NCI-H82 treated with DMSO at 0.1 percent for 48 hours (cell line): ENCODE results near the gene IL1R2.
"Not testable (repeated sequence)": the region's sequence is repeated elsewhere in the genome, so short reads cannot be mapped to it uniquely, and the experiment has no call there.

Source experiments
- DNase-seq: peaks from one replicate; lab custom pipeline; 2025; ENCODE audit not compliant: unreplicated experiment; lab: John Stamatoyannopoulos, UW

The IL1R2 gene

DNA sequence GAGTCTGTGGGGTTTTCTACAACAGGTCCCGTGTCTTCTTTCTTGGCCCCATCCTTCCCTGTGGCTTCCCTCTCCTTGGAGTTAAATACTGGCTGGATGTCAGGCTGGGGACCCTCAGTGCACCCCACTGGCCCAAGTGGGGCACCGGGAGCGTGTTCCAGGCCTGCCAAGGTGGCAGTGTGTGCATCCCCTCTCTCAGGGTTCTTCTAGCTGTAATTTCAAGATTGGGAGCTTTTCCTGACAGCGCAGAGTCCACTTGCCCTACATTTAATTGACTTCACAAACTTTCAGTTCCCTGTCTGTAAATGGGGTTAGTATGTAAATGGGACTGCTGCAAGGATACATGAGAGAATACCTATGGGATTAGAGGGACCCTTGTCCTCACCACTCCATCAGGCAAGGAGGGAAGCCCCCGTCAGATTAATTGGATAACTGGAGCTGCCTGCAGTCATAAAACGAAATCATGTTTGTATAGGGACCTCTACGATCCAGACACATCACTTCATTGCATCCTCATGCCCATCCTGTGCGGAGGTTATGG is 66.6 kb downstream of the IL1R2 start:
- DNase-seq = no peak

DNA sequence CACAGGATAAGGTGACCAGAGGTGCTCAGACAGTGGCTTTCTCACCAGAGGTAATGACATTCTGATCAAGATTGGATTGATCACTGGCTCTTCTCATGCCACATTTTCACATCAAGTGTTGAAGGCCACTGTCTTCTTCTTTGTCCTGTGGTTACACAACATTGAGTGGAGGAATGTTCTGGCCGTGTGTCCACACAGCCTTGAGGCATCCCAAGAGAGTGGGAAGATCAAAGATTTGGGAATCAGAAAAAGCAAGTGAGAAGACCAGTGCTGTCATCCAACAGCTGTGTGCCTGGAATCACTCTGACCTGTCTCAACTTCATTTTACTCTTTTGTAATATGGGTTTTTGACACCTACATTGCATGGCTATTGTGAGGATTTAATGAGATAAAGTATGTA is 67.4 kb downstream of the IL1R2 start:
- no peak for DNase-seq

DNA sequence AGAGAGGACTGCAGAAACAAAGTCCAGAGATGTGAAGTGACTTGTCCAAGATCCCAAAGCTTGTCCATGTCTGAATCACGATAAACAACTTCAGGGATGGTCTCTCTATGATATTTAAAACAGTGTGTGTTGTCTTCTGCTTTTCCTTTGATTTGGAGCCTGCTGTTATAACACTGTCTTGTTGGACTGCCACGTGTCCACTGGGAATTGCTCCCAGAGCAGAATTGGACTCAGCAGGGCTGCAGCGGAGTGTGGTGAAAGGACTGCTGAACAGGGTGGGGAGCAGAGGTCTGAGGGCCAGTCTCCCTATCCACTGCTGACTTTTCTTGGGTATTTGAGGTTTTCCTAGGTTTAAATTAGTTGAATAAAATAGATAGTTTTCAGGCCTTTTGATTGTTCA is 68.3 kb downstream of the IL1R2 start:
- DNase-seq = no peak

DNA sequence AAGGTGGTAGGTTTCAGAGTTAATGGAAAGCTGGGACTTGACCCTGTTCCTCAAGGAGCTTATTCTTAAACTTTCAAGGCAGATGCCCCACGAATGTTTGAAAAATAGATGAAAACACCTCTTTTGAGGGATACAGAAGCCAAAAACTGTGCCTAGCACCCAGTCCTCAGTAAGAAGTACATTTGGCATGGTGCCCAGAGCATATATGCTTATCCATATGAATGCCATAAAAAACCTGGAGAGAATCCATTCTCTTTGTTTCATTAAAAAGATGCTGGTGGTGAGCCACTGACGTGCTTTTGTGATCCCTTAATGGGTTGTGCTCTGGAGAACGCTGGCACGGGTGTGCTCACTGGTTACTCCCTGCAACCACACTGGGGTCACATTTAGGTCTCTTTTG is 69.0 kb downstream of the IL1R2 start:
- no peak for DNase-seq

DNA sequence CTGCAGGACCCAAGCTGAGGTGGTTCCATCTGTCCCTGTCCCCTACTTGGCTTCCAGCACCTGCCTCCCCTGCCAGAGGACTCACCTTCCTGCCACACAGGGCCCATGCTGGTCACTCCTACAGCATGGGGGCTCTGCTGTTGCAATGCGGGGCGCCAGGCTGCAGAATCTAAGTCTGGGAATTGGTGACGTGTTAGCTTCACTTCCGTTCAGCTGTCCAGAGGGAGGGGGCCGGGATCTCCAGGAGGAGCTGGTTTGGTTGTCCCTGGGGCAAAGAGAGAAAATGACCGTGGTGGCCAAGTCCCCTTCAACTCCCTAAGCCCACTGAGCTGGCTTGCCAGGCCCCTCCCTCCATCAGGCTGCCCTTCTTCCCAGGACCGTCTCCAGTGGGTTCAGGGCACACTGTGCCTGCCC is 69.5 kb downstream of the IL1R2 start:
- DNase-seq = no peak

DNA sequence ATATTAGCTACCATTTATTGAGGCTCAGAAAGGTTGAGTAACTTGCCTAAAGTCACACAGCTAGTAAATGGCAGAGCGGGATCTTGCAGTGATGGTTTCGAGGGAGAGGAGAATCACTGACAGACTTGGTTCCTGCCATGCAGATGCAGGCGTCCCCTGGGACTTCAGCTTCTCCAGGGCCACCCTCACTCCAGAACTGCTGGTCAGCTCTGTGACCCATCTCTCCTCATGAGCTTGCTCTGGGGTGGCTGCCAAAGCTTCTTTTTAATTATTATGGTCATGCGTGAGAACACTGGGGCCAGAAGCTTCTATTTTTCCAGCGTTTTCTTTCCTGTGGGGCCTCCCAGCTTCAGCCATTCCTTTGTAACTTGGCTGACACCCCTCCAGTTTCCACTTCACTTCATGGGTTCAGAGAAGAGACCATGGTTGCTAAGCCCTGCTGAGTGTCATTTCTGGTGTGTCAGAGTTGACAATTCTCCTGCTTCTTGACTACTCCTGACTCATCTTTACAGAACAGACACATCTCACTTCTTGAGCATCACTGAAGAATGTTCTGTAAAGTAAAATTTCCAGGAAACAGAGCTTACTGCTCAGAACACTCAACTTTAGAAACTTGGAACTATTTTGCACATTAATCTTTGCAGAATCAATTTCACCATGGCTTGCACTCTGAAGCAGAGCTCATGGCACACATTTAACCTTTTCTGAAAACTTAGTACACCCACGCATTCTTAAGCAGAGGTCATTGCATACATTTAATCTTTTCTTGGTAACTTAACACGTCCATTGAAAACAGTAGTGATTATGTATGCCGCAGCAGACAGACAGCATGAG is 70.4 kb downstream of the IL1R2 start:
- no peak for DNase-seq

DNA sequence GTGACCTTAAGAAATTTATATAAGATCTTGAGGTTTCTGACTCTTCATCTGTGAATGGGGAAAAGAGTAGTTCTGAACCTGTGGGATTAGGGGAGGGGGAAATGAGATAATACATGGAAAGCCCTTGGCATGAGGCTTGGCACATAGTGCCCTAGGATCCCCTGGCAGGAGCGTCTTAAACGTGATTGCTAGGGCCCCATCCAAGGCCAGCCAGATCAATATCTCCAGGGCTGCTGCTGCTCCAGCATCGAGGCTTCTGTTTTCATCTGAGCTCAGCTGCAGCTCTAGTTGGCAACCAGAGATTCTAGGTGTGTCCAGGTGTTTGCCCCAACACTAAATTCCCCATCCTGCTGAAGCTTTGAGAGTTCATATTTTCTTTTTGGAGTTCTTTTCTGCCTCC is 71.0 kb downstream of the IL1R2 start:
- no peak for DNase-seq

DNA sequence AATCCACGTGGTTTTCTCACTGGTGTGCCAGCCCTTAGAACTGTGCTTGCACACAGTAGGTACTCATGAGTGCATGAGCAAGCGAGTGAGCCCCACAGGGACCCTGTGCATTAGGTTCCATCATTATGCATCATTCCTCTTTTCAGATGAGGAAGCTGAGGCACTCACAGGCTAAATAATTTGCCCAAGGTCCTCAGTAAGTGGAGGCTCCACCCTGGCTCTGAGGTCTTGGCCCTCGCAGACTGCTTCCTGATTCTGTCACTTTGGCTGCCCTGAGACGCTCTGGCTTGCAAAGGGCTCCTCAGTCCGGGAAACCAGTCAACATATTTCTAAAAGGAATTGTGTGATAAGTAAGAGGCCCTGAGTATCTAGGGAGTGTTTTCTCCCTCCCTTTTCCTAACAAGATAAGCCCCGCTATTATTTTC is 71.7 kb downstream of the IL1R2 start:
- no peak for DNase-seq

DNA sequence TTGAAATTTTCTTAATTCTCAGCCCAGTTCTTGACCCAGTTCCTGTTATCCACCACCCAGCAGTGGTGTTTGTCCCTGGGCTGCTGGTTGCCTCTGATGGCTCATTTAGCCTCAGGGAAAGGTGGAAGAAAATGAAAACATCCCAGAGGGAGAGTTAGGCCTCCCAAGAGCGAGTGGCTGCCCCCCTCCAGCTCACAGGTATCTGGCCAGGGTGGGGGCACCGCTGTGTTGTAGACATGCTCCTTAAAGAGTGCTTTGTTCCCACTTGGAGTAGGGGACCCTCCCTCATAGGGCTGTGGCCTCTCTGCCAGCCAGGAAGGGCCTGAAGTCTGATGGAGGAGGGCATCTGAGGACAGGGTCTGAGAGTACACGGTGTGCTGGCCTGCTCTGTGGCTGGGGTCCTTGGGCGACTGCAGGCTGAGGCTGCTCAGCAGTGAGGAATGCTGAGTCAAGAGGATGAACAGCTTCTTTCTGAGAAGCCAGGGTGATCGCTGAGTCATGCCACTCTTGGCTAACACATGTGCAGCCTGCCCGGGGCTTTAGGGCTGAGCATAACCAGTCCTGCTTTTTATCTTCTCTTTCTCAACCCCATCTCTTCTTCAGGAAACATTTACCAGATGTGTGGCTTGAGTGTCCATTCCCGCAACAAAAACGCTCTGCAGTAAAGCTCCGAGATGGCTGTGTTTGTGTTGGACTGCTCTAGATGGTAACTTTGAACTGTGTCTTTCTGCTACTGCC is 72.3 kb downstream of the IL1R2 start:
- DNase-seq = no peak

DNA sequence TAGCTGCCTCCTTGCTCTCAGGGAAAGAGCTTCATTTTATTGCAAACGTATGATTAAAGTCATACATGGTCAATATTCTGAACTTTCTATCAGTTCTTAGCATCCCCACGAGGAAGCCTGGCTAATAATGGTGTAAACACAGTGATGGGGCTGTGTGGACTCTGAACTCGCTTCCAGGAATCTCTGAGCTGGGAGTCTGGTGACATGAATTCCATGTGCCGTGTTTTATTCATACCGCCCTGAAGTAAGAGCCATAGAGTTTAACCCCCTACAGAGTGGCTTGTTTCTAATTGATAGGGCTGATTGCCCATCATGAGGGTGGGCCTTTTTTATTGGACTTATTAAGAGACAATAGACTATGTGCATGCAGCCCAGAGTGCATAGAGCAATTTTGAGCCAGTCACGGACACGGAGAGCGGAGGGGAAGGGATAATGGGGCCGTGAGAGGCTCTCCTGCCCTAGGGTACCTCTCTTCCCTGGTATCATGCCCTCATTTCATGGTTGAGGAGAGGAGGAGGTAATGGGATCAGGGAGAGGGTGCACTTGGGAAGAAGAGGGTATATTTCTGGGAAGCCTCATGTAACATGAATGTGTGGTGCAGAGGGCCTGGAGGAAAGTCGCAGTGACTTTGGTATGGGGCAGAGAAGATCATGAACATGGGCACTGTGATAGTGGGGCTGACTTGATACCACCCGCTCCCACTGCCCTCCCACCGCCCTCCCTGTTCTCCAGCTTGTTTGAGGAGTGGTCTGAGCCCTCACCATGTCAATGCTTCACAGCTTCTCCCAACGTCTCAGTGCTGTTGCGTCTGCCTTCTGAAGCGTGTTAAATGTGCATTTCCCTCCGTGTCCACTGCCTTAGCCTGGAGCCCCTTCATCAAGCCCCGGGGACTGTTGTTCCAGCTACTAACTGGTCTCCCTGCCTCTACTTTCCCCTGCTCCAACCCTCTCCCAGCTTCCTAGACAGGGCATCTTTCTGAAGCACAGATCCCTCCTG is 73.2 kb downstream of the IL1R2 start:
- DNase-seq = no peak

DNA sequence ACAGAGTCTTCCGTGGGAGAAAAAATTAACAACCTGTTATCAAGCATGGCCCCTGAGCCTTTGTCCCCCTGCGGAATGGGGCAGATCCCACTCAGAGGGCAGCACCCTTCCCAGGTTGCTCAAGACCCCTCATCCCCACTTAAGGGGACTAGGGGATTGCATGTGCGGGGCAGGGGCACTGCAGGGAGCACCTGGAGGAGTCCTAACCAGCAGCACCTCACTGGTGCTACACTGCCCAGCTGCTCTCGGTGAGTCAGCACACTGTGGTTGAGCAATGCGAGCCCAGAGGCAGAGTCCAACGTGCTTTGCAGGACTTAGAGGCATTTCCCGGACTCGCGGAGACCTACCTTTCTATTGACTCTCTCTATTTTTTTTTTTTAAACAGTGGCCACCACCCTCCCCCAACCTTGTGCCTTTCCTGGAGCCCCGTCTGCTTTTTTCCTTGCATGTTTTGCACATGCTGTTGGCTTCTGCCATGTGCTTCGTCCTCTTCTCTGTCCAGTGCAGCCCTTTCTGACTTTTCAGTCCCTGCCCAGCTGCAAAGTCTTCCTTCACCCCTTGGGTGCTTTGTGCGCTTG is 74.0 kb downstream of the IL1R2 start:
- no peak for DNase-seq

DNA sequence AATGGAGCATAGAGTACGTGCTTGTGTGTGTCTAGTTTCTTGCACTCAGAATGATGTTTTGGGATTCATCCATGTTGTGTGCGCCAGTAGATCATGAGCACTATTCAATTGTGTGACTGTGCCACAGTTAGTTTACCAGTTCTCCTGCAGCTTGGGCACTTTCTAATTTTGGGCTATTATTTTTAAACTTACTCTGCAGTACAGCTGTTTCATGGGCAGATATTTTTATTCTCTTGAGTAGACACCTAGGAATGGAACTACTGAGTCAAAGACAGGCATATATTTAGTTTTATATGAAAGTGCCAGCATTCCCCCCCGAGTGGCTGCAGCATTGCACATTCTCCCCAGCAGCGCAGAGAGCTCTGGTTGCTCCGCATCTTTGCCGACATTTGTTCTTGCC is 74.8 kb downstream of the IL1R2 start:
- no peak for DNase-seq

DNA sequence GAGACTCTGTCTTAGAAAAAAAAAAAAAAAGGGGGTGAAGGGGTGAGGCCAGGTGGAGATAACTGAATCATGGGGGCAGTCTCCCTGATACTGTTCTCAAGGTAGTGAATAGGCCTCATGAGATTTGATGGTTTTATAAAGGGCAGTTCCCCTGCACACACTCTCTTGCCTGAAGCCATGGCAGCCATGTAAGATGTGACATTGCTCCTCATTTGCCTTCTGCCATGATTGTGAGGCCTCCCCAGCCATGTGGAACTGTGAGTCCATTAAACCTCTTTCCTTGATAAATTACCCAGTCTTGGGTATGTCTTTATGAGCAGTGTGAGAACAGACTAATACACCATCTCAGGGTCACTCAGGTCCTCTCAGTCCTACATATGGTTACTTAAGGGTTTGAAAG is 76.4 kb downstream of the IL1R2 start:
- DNase-seq = not testable (repeated sequence)

DNA sequence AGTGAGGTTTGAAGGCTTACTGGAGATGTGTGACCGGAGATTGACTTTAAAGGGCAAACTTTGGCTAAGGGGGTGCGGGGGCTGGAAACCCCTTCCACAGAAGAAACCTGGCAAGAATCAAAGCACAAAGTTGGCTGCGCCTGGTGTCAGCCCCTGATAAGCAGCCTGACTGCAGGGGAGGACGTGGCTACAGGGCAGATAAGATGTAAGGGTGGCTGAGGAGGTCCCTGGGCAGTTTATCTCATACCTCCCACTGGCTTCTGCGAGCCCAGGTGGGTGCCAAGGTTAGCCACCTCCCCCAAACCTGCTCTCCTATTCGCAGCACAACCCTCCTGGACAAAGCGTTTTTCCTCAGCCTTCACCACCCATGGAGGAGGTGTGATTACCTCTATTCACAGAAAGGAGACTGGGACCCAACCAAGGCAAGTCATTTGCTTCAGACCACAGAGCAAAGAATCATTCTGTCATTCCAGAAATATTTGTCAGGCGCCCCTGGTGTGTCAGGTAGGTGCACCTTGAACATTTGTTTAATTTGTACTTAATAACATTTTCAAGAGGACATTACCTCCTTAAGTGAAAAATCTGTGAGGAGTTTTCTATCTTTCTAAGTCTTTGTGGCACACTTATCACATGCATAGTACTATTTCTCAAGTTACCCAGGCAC is 77.7 kb downstream of the IL1R2 start:
- DNase-seq = no peak

DNA sequence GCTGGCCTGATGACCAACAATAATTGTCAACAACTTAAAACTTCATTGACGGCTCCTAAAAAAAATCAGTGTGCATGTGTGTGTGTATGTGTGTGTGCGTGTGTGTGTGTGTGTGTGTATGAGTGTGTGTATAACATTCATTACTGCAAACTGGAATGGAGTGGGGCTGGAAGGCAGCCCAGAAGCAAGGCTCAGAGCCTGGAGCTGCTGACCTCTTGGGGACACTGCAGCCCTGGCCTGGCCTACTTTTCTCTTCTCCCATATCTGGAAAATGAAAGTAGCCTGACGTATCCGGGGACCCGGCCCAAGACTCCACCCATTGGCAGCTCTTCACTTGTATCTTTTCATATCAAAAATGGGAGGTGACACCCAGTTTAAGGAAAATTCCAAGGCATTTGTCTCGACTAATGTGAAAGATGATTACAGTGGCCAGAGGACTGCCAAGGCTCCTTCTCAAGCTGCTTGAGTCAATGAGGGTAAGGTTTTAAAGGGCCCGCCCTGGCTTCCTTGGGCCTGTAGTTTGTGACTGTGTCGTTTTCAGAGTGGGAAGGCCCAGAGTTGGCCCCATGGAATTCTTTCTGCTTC is 78.4 kb downstream of the IL1R2 start:
- DNase-seq = no peak

DNA sequence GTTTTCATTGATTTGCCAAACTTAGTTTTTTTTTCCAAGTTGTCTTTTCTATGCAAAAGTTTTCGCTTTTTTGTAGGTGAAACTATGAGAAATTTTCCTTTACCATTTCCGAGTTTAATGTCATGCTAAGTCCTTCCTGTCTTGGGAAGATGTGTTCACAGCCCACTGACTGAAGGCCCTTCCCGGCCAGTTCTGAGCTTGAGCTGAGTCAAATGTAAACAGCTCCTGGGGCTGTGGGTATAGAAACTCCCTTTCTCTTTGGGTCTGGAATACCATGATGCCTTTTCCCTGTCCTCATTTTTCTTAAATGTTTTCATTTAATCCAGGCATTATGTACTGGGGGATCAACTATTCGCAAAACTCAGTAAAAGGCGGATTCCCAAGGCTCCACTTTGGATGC is 81.0 kb downstream of the IL1R2 start:
- DNase-seq = no peak

DNA sequence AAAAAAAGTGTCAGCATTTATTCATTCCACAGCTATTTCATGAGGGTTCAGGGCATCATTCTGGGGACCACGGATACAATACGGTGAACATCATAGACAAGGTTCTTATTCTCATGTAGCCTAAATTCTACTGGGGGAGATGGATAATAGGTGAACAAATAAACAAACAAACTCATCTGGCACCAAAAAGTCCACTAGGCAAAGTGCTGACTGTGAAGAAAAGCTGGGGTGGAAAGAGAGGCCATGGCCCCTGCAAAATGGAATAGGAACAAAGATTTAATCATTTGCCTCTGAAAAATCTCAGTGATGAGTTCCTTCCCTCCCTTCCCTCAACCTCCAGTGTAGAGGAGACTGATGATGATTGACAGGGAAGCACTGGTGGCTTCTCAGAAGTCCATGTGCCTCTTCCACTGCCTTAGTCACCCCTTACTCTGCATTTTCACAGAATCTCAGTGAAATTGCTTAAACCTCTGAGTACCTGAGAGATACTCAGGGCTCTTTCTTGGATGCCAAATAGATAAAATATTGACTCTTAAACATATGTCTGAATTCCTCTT is 81.5 kb downstream of the IL1R2 start:
- DNase-seq = no peak

DNA sequence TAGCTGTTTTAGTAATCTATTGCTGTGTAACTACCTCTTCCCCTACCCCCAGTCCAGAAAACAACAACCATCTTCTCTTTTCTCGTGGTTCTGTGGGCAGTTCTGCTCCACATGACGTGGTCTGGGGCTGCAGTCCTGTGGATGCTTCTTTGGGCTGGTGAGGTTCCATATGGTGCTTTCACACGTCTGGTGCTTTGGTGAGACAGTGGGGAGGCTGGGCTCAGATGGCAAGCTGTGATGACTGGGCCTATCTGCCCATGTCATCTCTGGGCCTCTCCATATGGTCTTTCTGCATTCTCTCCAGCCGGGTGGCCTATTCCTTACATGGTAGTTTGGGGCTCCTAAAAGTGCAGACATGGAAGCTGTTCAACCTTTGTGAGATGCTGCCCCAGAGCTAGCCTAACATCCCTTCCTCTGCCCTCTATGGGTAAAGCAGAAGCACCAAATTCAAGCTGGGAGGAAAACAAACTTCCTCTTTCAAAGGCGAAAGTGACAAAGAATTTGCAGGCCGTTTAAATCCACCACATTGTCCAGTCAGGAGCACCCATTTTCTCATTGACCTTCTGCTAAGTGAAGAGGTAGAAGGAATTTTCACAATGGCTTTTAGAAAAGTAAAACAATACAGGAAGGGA is 82.5 kb downstream of the IL1R2 start:
- DNase-seq = no peak

DNA sequence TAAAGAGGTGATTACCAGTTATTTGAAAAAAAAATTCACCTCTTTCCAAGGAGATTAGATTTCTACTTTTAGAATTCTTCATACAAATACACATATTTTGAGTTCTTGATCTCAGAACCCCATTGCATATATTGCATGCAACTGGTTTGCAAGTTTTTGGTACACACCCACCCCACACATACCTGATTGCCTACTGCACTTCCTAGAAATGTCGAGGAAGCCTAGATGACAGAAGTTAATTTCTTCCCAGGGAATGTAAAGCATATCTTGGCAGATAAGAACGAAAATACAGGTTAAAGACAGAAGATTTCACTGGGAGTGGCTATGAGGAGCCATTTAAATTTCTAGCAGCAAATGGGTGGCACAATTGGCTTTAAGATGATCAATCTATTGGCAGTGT is 83.7 kb downstream of the IL1R2 start:
- no peak for DNase-seq
